ENCODE data around the gene LIN28B. TPM values are rescaled to one million over a fixed set of nuclear protein-coding genes. Genes with fewer than 3 reads are reported as not detected.

Gene LIN28B
- total and polyA plus RNA-seq, 5 experiments from 2014 or later, result 0.02 TPM; not detected in 4

GRCh38 chr6:105034470-105034869, 77.6 kb downstream of the LIN28B start:
- POLR2A ChIA-PET, result no interaction called here
- Mint-ChIP-seq H3K4me3 (no peak overlapping the region), H3K27ac (no peak overlapping the region), H3K4me1 (no peaks in the 10 kb centered on the region), H3K27me3 (peaks cover 0 to 11% (median 3%) of the 10 kb centered on the region in 5 donors), H3K36me3 (no peaks in the 10 kb centered on the region), H3K9me3 (no peaks in the 10 kb centered on the region)
- DNase-seq (no peak), ATAC-seq (no peak)

GRCh38 chr6:105035299-105035698, 78.4 kb downstream of the LIN28B start:
- Mint-ChIP-seq H3K27me3 (peaks cover 0 to 11% (median 3%) of the 10 kb centered on the region in 5 donors), H3K27ac (no peak overlapping the region), H3K9me3 (no peaks in the 10 kb centered on the region), H3K4me1 (no peaks in the 10 kb centered on the region), H3K4me3 (no peak overlapping the region), H3K36me3 (no peaks in the 10 kb centered on the region)
- no peak for ATAC-seq
- DNase-seq, result no peak
- POLR2A ChIA-PET, result no interaction called here

DNA sequence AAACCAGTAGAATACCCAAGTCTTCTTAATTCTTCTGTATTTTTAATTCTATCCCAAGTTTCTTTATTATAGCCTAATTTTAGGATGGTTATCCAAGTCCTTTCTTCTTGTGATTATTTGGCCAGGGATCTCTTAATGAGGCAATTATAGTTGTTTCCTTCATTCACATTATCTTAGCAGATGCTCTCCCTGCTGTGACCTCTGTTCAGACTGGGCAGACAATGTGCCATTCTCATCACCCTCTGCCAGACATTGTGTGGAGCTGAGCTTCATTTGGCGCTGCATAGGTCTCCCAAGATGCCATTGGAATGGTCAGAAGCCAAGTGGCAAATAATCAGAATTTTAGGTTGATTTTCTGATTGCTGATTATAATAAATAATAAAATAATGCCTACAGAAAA, 79.4 kb downstream of the LIN28B start:
- peaks cover 0 to 14% (median 3%) of the 10 kb centered on the region in 5 donors for H3K27me3 Mint-ChIP-seq
- no peak overlapping the region for H3K4me3 Mint-ChIP-seq
- H3K9me3 Mint-ChIP-seq, result no peaks in the 10 kb centered on the region
- ATAC-seq, result no peak
- DNase-seq, result no peak
- no peak overlapping the region for H3K27ac Mint-ChIP-seq
- no peaks in the 10 kb centered on the region for H3K36me3 Mint-ChIP-seq
- no peaks in the 10 kb centered on the region for H3K4me1 Mint-ChIP-seq
- POLR2A ChIA-PET, result no interaction called here

DNA sequence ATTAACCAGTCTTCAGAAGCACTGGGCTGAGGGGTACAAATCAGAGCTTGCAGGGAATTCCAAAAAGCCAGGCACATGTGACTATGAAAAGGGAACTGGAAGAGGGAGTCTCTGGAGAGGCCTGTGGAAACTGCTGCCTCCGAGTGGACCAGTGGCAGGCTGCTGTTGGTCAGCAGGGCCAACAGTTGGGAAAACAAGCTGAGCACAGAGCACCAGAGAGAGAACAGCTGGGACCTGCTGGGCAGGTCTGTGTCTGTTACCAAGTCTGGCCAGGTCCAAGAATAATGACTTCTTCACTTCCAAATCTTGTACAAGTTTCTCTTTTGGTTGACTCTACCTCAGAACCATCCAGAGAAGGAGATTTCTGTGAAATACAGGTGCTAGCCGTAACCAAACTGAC, 81.4 kb downstream of the LIN28B start:
- Mint-ChIP-seq H3K4me3 (no peak overlapping the region), H3K27ac (no peak overlapping the region)
- DNase-seq, result no peak

DNA sequence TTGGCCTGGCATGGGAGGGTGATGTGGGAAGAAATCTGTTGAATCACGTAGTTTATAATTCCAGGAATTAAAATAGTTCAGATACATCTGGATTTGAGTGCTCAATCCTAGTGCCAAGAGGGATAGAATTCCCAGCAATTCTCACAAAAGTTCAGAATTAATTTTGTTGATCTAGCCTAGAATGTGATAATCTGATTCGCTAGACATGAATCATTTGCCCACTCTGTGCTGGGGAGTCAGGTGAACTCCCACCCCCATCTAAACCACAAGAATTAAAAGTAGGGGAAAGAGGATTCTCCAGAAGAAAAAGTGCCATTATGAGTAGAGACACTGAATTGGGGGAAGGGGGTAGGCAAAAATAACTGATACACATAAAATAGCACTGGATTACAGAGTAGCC, 85.0 kb downstream of the LIN28B start:
- Mint-ChIP-seq H3K27ac (no peak overlapping the region), H3K9me3 (no peaks in the 10 kb centered on the region), H3K36me3 (no peaks in the 10 kb centered on the region), H3K4me1 (no peaks in the 10 kb centered on the region), H3K4me3 (no peak overlapping the region), H3K27me3 (peaks cover 0 to 7% (median 2%) of the 10 kb centered on the region in 5 donors)
- no peak for ATAC-seq
- DNase-seq, result no peak
- POLR2A ChIA-PET, result no interaction called here

More for the DNA sequence above, 81.4 kb downstream of the LIN28B start:
- H3K4me1 Mint-ChIP-seq, result no peaks in the 10 kb centered on the region
- no peak for ATAC-seq
- H3K27me3 Mint-ChIP-seq, result peaks cover 0 to 9% (median 4%) of the 10 kb centered on the region in 5 donors
- no peaks in the 10 kb centered on the region for H3K9me3 Mint-ChIP-seq
- H3K36me3 Mint-ChIP-seq, result no peaks in the 10 kb centered on the region
- POLR2A ChIA-PET, result no interaction called here

DNA sequence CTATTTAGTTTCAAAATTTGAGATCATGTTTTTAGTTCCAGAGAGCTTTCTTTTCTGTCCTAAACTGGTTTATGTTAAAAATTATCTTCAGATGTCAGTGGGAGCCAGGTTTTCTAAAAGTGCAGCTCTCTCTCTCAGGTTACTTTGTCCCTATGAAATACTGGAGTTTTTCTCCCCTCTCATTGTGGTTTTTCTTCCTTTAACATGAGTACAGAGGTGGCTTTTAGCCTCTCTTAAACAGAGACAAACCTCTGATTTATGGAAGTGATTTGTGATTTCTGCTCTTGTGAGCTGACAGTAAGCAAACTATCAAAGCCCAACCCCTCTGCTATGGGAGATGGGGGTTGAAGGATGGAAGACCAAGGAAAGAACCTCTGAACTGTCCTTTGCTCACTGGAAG, 85.7 kb downstream of the LIN28B start:
- H3K27me3 Mint-ChIP-seq, result peaks cover 0 to 7% (median 2%) of the 10 kb centered on the region in 5 donors
- POLR2A ChIA-PET, result no interaction called here
- H3K9me3 Mint-ChIP-seq, result no peaks in the 10 kb centered on the region

DNA sequence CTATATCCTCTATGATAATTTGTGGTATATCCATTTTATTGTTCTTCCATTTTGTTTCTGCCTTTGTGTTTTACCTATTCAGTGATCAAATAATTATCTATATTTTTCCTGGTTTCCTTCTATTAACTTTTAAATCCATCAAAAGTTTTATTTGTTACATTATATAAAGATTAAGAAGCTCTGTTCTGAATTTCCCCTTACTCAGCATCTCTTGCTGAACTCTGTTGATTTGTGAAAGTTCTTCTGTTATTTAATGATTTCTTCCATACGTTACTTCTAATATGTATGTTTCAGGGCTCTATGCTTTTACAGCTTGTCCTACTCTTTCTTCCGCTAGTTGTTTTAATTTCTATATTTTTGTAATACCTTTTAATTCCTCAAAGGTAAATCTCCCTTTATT, 87.1 kb downstream of the LIN28B start:
- Mint-ChIP-seq H3K9me3 (peaks cover 0 to 4% (median 0%) of the 10 kb centered on the region in 9 donors), H3K36me3 (no peaks in the 10 kb centered on the region), H3K4me3 (no peak overlapping the region), H3K27ac (no peak overlapping the region), H3K27me3 (peaks cover 3 to 11% (median 8%) of the 10 kb centered on the region in 5 donors), H3K4me1 (no peaks in the 10 kb centered on the region)
- ATAC-seq (no peak), DNase-seq (no peak)
- POLR2A ChIA-PET, result no interaction called here

More for the DNA sequence above, 85.7 kb downstream of the LIN28B start:
- Mint-ChIP-seq H3K4me3 (no peak overlapping the region), H3K4me1 (no peaks in the 10 kb centered on the region), H3K27ac (no peak overlapping the region), H3K36me3 (no peaks in the 10 kb centered on the region)
- DNase-seq (no peak), ATAC-seq (no peak)

DNA sequence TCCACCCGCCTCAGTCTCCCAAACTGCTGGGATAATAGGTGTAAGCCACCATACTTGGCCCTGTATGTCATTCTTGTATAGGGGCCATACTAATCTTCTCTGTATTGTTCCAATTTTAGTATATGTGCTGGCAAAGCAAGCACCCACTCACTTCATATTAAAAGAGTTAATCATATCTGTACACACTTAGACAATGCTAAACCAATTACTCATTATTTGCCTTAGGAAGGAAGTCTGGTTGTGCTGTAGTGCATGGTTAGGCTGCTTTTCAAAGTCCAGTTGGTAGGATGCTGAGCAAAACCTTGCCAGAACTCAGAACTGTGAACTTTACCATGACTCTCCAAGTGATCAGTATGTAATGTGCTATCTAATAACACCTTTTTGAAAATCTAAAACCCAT, 88.6 kb downstream of the LIN28B start:
- POLR2A ChIA-PET, result no interaction called here
- ATAC-seq (no peak), DNase-seq (no peak)
- Mint-ChIP-seq H3K9me3 (peaks cover 0 to 8% (median 0%) of the 10 kb centered on the region in 9 donors), H3K27ac (no peak overlapping the region), H3K4me1 (no peaks in the 10 kb centered on the region), H3K36me3 (no peaks in the 10 kb centered on the region), H3K27me3 (peaks cover 6 to 21% (median 10%) of the 10 kb centered on the region in 5 donors), H3K4me3 (no peak overlapping the region)

GRCh38 chr6:105051941-105052471, 95.1 kb downstream of the LIN28B start:
- no peak overlapping the region for H3K27ac Mint-ChIP-seq
- POLR2A ChIA-PET, result no interaction called here
- peaks cover 11 to 46% (median 13%) of the 10 kb centered on the region in 5 donors for H3K27me3 Mint-ChIP-seq
- no peak overlapping the region for H3K4me3 Mint-ChIP-seq
- no peaks in the 10 kb centered on the region for H3K4me1 Mint-ChIP-seq
- no peak for ATAC-seq
- no peak for DNase-seq
- H3K9me3 Mint-ChIP-seq, result peaks cover 6 to 26% (median 12%) of the 10 kb centered on the region in 9 donors
- H3K36me3 Mint-ChIP-seq, result peaks cover 0 to 8% (median 0%) of the 10 kb centered on the region in 3 donors

GRCh38 chr6:105056646-105057045, 99.7 kb downstream of the LIN28B start:
- Mint-ChIP-seq H3K36me3 (peaks cover 0 to 8% (median 0%) of the 10 kb centered on the region in 3 donors), H3K4me1 (no peaks in the 10 kb centered on the region), H3K9me3 (peaks cover 6 to 23% (median 8%) of the 10 kb centered on the region in 9 donors), H3K27me3 (peaks cover 9 to 50% (median 19%) of the 10 kb centered on the region in 5 donors), H3K27ac (no peak overlapping the region), H3K4me3 (no peak overlapping the region)
- DNase-seq, result no peak
- POLR2A ChIA-PET, result no interaction called here
- ATAC-seq, result no peak

DNA sequence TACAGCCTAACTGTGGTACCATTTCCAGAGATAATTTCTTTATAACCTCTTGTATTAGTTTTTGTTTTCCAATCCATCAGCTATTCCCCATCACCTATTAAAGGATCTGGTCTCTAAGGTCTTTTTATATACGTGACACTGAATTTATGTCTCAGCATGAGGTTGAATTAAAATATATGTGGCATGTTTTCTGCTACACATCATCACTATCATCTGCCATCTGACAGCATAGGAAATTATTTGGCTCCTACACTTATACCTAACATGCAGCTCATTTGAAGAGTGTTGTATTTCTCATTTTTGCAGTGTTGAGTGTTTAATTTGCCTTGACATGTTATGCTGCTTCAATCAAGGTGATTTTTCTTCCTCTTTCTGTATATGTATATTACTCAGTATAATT, 100.3 kb downstream of the LIN28B start:
- H3K36me3 Mint-ChIP-seq, result peaks cover 0 to 8% (median 0%) of the 10 kb centered on the region in 3 donors
- H3K4me1 Mint-ChIP-seq, result no peaks in the 10 kb centered on the region
- no peak for ATAC-seq
- peaks cover 11 to 55% (median 21%) of the 10 kb centered on the region in 5 donors for H3K27me3 Mint-ChIP-seq
- H3K4me3 Mint-ChIP-seq, result no peak overlapping the region
- no peak overlapping the region for H3K27ac Mint-ChIP-seq
- POLR2A ChIA-PET, result no interaction called here
- no peak for DNase-seq
- H3K9me3 Mint-ChIP-seq, result peaks cover 6 to 23% (median 8%) of the 10 kb centered on the region in 9 donors

GRCh38 chr6:105058316-105058715, 101.4 kb downstream of the LIN28B start:
- ATAC-seq (no peak), DNase-seq (no peak)
- Mint-ChIP-seq H3K27ac (no peak overlapping the region), H3K9me3 (peaks cover 6 to 23% (median 8%) of the 10 kb centered on the region in 9 donors), H3K27me3 (peaks cover 13 to 59% (median 23%) of the 10 kb centered on the region in 5 donors), H3K4me3 (no peak overlapping the region), H3K36me3 (peaks cover 0 to 8% (median 0%) of the 10 kb centered on the region in 3 donors), H3K4me1 (no peaks in the 10 kb centered on the region)
- POLR2A ChIA-PET, result no interaction called here

DNA sequence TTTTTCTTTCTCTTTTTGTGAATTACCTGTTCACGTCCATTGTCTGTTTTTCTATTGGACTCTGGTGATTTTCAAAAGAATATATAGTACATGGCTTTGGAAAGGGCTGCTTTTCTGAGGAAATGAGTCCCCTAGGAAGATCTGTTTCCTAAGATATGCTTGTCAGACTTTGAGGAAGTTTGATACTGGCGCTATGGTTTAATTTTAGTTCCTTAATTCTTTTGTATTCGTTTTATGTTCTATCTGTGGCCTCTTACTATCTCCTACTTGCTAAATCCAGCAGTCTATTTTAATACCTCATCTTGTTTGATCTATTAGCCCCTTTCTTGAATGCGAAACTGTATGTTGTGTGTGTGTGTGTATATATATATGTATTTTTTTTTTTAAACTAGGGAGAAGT, 101.9 kb downstream of the LIN28B start:
- ATAC-seq, result no peak
- peaks cover 13 to 60% (median 22%) of the 10 kb centered on the region in 5 donors for H3K27me3 Mint-ChIP-seq
- no peaks in the 10 kb centered on the region for H3K4me1 Mint-ChIP-seq
- DNase-seq, result no peak
- H3K36me3 Mint-ChIP-seq, result peaks cover 0 to 8% (median 0%) of the 10 kb centered on the region in 3 donors
- no peak overlapping the region for H3K4me3 Mint-ChIP-seq
- H3K9me3 Mint-ChIP-seq, result peaks cover 6 to 23% (median 7%) of the 10 kb centered on the region in 9 donors
- H3K27ac Mint-ChIP-seq, result no peak overlapping the region
- POLR2A ChIA-PET, result no interaction called here

GRCh38 chr6:105066233-105066632, 109.3 kb downstream of the LIN28B start:
- DNase-seq, result no peak
- POLR2A ChIA-PET, result no interaction called here
- Mint-ChIP-seq H3K36me3 (no peaks in the 10 kb centered on the region), H3K27me3 (peaks cover 10 to 53% (median 28%) of the 10 kb centered on the region in 5 donors), H3K4me3 (no peak overlapping the region), H3K4me1 (no peaks in the 10 kb centered on the region), H3K9me3 (no peaks in the 10 kb centered on the region), H3K27ac (no peak overlapping the region)
- no peak for ATAC-seq

All from naive thymus-derived CD8-positive, alpha-beta T cell (primary cell).